ENCODE data around the gene HAUS3.
A peak's percentile ranks its signal among the peaks of the same experiment; 100 is the strongest.

- TF ChIP-seq, protein P1, sequence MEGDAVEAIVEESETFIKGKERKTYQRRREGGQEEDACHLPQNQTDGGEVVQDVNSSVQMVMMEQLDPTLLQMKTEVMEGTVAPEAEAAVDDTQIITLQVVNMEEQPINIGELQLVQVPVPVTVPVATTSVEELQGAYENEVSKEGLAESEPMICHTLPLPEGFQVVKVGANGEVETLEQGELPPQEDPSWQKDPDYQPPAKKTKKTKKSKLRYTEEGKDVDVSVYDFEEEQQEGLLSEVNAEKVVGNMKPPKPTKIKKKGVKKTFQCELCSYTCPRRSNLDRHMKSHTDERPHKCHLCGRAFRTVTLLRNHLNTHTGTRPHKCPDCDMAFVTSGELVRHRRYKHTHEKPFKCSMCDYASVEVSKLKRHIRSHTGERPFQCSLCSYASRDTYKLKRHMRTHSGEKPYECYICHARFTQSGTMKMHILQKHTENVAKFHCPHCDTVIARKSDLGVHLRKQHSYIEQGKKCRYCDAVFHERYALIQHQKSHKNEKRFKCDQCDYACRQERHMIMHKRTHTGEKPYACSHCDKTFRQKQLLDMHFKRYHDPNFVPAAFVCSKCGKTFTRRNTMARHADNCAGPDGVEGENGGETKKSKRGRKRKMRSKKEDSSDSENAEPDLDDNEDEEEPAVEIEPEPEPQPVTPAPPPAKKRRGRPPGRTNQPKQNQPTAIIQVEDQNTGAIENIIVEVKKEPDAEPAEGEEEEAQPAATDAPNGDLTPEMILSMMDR (IDR thresholded peaks at IDR 0.05; ENCODE audit: control extremely low read depth in 1 of 3, insufficient read depth in 1 of 3, low read depth in 1 of 3, low read length in 3 of 3): peak; percentile 56 to 81 (median 72)
- TF ChIP-seq POLR2A (IDR thresholded peaks at IDR 0.05; ENCODE audit: control extremely low read depth in 1 of 2, low read depth in 2 of 2, low read length in 2 of 2) (no peak), SP1 (IDR thresholded peaks at IDR 0.05; ENCODE audit: low read depth, low read length) (no peak), SRF (IDR thresholded peaks at IDR 0.05; ENCODE audit: low read depth, low read length) (no peak), RNF2 (IDR thresholded peaks at IDR 0.05; ENCODE audit: borderline replicate concordance, low read depth, low read length, missing control alignments, poor library complexity, severe bottlenecking) (no peak)
Measured at GRCh38 chr4:2186133-2186864, 55.6 kb downstream of the HAUS3 start.
